OCI-LY3 (cell line): ENCODE results near the gene PHLDA2.

Experiments
- H2AFZ ChIP-seq: fragments of 200-600, 300-600 bp; shearing (Covaris generic); 2 replicates; pipeline ENCODE4 v1.6.0; 2014; ENCODE audit warnings: antibody characterized with exemption, low read depth, low read length
- H3K27ac ChIP-seq: fragments of 200-600, 300-600 bp; sonication (generic); 2 replicates; pipeline ENCODE4 v1.5.1; 2014; ENCODE audit warnings: mild to moderate bottlenecking, low read length, moderate library complexity, mixed read lengths
- H3K27me3 ChIP-seq: fragments of 200-600, 300-600 bp; sonication (generic); 2 replicates; pipeline ENCODE4 v1.6.1; 2014; ENCODE audit warnings: low read depth, low read length, mixed read lengths
- H3K36me3 ChIP-seq: fragments of 200-600, 300-600 bp; sonication (generic); replicated peaks from 2 replicates; pipeline ENCODE3; 2014; ENCODE audit warnings: low read depth, low read length, mixed read lengths
- H3K4me1 ChIP-seq: fragments of 300-600, 200-600 bp; sonication (generic); 2 replicates; pipeline ENCODE4 v1.6.1; 2014; ENCODE audit warnings: low read length, mixed read lengths
- H3K4me2 ChIP-seq: fragments of 200-600, 300-600 bp; sonication (generic); 2 replicates; pipeline ENCODE4 v1.6.1; 2014; ENCODE audit warnings: low read length, mixed read lengths
- H3K4me3 ChIP-seq: fragments of 300-600, 200-600 bp; sonication (generic); 2 replicates; pipeline ENCODE4 v1.5.1; 2014; ENCODE audit warnings: antibody characterized with exemption, mild to moderate bottlenecking, low read length, moderate library complexity
- H3K79me2 ChIP-seq: fragments of 300-600, 200-600 bp; shearing (Covaris generic); 2 replicates; pipeline ENCODE4 v1.6.1; 2014; ENCODE audit warnings: mild to moderate bottlenecking, low read length, mixed read lengths
- H3K9ac ChIP-seq: fragments of 300-600, 200-600 bp; shearing (Covaris generic); 2 replicates; pipeline ENCODE4 v1.6.0; 2014; ENCODE audit warnings: mild to moderate bottlenecking, low read length, moderate library complexity
- H3K9me3 ChIP-seq: fragments of 200-600, 300-600 bp; shearing (Covaris generic); 2 replicates; pipeline ENCODE4 v1.6.1; 2014; ENCODE audit warnings: low read length, mixed read lengths; ENCODE audit not compliant: insufficient read depth
- H4K20me1 ChIP-seq: fragments of 200-600, 300-600 bp; sonication (generic); 2 replicates; pipeline ENCODE4 v1.6.1; 2016; ENCODE audit warnings: low read length, mixed read lengths; ENCODE audit not compliant: insufficient read depth
- EZH2phosphoT487 ChIP-seq: fragments of 200-600 bp; shearing (Covaris generic); IDR thresholded peaks from 2 replicates; pipeline ENCODE4 v1.6.1; 2018; ENCODE audit warnings: antibody characterized with exemption, mixed run types, low read depth
- TF ChIP-seq, protein P1 (sequence below): fragments of 200-600, 300-600 bp; sonication (generic); IDR thresholded peaks from 2 replicates; pipeline ENCODE4 v1.5.1; 2014; ENCODE audit warnings: antibody characterized with exemption, low read length, low read depth

The PHLDA2 gene

GRCh38 chr11:2921742-2922493 is 7.3 kb downstream of the PHLDA2 start:
- H4K20me1 ChIP-seq, result no peaks in the 10 kb centered on the region
- no peak overlapping the region for H3K9ac ChIP-seq
- no peaks in the 10 kb centered on the region for H3K79me2 ChIP-seq
- no peaks in the 10 kb centered on the region for H3K9me3 ChIP-seq
- H3K4me3 ChIP-seq, result no peak overlapping the region
- H2AFZ ChIP-seq, result no peak overlapping the region
- no peaks in the 10 kb centered on the region for H3K27me3 ChIP-seq
- H3K4me1 ChIP-seq, result no peaks in the 10 kb centered on the region
- no peak for TF ChIP-seq EZH2phosphoT487
- TF ChIP-seq, protein P1, sequence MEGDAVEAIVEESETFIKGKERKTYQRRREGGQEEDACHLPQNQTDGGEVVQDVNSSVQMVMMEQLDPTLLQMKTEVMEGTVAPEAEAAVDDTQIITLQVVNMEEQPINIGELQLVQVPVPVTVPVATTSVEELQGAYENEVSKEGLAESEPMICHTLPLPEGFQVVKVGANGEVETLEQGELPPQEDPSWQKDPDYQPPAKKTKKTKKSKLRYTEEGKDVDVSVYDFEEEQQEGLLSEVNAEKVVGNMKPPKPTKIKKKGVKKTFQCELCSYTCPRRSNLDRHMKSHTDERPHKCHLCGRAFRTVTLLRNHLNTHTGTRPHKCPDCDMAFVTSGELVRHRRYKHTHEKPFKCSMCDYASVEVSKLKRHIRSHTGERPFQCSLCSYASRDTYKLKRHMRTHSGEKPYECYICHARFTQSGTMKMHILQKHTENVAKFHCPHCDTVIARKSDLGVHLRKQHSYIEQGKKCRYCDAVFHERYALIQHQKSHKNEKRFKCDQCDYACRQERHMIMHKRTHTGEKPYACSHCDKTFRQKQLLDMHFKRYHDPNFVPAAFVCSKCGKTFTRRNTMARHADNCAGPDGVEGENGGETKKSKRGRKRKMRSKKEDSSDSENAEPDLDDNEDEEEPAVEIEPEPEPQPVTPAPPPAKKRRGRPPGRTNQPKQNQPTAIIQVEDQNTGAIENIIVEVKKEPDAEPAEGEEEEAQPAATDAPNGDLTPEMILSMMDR, result no peak
- H3K27ac ChIP-seq, result no peak overlapping the region
- H3K4me2 ChIP-seq, result no peak overlapping the region
- H3K36me3 ChIP-seq, result no peaks in the 10 kb centered on the region

- Histone ChIP-seq H3K4me2 (no peak overlapping the region), H3K36me3 (no peaks in the 10 kb centered on the region), H3K9ac (no peak overlapping the region), H3K4me3 (no peak overlapping the region), H3K27ac (no peak overlapping the region), H3K9me3 (no peaks in the 10 kb centered on the region), H2AFZ (no peak overlapping the region), H3K79me2 (no peaks in the 10 kb centered on the region), H3K27me3 (no peaks in the 10 kb centered on the region), H4K20me1 (no peaks in the 10 kb centered on the region), H3K4me1 (no peaks in the 10 kb centered on the region)
- TF ChIP-seq, protein P1, result no peak
- TF ChIP-seq EZH2phosphoT487, result no peak
These were observed 8.0 kb downstream of the PHLDA2 start for GRCh38 chr11:2921261-2921660.

- no peaks in the 10 kb centered on the region for H3K9me3 ChIP-seq
- no peaks in the 10 kb centered on the region for H4K20me1 ChIP-seq
- no peaks in the 10 kb centered on the region for H3K27me3 ChIP-seq
- no peaks in the 10 kb centered on the region for H3K36me3 ChIP-seq
- H3K27ac ChIP-seq, result no peak overlapping the region
- TF ChIP-seq, protein P1, result no peak
- no peak for TF ChIP-seq EZH2phosphoT487
- H3K4me3 ChIP-seq, result no peak overlapping the region
- H2AFZ ChIP-seq, result no peak overlapping the region
- H3K4me1 ChIP-seq, result no peaks in the 10 kb centered on the region
- no peak overlapping the region for H3K4me2 ChIP-seq
- H3K9ac ChIP-seq, result no peak overlapping the region
- H3K79me2 ChIP-seq, result no peaks in the 10 kb centered on the region
These were observed 8.9 kb downstream of the PHLDA2 start for GRCh38 chr11:2920343-2920742.

DNA sequence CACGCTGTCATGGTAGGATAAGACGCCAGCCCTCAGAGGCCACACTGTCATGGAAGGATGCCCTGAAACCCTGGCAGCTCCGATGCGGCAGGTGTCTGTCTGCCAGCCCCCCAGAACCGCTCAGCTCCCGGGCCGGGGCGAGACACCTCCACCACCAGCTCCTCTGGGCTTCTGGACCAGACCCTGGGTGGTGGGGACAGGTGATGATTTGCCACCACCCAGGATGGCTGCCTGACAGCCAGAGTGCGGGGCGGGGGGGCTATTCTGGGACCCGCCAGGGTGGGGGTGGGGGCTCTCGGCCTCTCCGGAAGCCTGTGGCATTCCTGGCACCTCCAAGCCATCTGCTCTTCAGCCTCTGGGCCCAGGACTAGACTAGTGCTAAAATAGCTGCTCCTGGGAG is 9.4 kb downstream of the PHLDA2 start:
- H4K20me1 ChIP-seq, result no peaks in the 10 kb centered on the region
- no peaks in the 10 kb centered on the region for H3K79me2 ChIP-seq
- no peak overlapping the region for H3K27ac ChIP-seq
- H3K4me1 ChIP-seq, result no peaks in the 10 kb centered on the region
- H3K9ac ChIP-seq, result no peak overlapping the region
- TF ChIP-seq EZH2phosphoT487, result no peak
- TF ChIP-seq, protein P1, result no peak
- no peaks in the 10 kb centered on the region for H3K36me3 ChIP-seq
- H3K4me3 ChIP-seq, result no peak overlapping the region
- no peak overlapping the region for H2AFZ ChIP-seq
- no peak overlapping the region for H3K4me2 ChIP-seq
- no peaks in the 10 kb centered on the region for H3K27me3 ChIP-seq
- no peaks in the 10 kb centered on the region for H3K9me3 ChIP-seq
